ENCODE measurements around the gene OPN1SW. TPM values are rescaled to one million over a fixed set of nuclear protein-coding genes. Genes with fewer than 3 reads are reported as not detected.

OPN1SW gene
- total RNA-seq, 1 donor from 2014 or later, result not detected

DNA sequence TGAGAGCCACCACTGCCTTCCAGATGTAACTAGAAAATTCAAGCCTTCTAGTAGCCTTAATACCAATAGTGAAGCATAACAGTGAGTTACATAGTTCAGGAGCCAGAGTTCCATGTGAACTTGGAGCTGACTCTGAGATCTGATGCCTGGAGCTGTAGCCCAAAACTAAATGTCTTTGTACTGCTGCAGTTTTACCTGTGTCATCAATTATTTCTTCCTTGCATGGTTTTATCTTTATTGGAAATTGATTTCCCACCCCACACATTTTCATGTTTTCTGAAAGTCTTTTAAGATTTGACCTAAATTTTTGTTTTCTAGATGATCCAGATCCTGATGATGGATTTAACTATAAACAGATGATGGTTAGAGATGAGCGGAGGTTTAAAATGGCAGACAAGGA lies 17.0 kb downstream of the OPN1SW start:
- no peak for DNase-seq (ENCODE audit: low read depth)

DNA sequence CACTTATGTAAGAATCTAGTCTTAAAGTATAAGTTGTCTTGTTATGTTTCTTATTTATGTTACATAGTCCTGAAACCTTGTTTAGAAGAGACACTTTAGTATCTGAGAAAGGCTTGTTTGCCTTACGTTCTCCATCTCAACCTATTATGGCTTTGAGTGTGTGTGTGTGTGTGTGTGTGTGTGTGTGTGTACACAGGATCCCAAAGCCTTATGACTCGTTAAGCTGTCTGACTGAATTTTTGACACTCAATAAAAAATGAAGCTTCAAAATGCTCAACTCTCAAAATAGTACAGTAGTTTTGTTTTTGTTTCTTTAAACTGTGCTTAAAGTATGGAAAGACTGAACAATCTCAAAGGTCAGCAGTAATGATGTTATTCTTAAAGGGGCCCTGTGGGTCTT lies 18.4 kb downstream of the OPN1SW start:
- no peak for DNase-seq (ENCODE audit: low read depth)

DNA sequence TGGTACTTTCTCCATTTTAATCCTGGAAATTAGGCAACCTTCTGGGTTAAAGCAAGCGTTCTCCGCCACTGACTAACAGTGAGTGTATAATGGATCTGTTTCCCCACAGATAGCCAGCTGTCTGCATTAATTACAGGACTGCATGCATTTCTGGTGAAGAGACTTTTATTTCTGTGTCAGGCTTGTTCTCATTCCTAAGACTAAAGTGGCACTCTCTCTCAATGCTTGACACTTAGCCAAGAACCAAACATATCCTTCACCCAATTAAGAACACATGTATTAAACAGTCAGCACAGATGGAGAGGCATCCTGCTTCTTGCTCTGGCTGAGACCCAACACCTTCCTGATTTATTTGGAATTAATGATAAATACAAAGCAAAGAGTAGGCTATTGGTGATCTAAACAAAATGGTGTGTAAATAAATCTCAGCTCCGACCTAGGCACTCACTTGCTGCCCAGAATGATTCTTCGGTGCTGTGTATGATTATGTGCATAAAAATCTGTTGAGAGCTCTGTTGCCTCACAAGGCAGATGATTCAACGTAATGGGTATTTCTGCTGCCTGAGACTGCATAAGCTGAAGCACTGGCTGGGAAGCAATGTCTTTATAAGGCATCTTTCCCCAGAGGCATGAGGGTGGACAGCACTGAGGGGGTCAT lies 19.6 kb downstream of the OPN1SW start:
- no peak for DNase-seq (ENCODE audit: low read depth)

DNA sequence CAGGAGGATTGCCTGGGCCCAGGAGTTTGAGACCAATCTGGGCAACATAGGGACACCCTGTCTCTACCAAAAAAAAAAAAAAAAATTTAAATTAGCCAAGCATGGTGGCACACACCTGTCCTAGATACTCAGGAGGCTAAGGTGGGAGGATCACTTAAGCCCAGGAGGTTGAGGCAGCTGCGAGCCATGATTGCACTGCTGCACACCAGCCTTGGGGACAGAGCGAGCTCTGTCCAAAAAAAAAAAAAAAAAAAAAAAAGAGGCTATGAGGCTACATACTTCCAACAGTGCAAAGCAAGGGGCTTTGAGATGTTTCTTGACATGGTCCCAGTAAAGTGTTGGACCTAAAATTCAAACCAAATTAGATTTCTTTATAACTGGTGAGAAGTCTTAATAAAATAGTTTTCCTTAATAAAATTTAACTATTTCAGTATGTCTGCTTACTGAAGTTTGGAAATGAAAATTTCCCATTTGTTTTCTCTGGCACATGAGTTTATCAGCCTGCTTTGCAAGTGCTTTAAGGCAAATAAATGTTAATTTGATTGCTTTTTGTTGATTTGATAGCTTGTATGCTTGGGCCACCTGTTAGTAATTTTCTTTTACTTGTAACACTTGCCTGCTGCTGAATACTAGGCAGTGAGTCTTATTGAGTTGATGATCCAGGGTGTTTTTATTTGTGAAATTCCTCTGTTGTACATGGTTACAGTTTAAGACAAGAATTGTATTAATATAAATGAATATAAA lies 20.3 kb downstream of the OPN1SW start:
- DNase-seq (ENCODE audit: low read depth), result no peak

DNA sequence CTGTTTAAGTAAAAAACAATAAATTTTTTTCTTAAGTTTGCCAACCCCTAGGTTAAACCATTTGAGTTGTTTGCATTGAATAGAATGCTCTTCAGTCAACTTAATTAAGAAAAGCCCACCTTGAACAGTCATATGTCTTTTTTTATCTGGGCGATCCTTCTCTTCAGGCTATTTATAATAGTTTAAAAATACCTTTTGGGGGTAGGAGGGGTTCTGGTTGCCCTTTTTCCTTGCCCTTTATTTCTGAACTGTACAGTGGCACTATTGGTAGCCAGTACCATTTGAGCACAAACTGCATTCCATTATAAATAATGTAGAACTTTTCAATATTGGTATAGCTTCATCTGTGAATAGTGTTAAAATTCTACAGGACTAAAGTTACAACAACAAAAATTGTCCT lies 23.3 kb downstream of the OPN1SW start:
- no peak for DNase-seq (ENCODE audit: low read depth)

GRCh38 chr7:128747327-128748079 lies 28.1 kb downstream of the OPN1SW start:
- no peak for DNase-seq (ENCODE audit: low read depth)

GRCh38 chr7:128745706-128746105 lies 29.9 kb downstream of the OPN1SW start:
- no peak for DNase-seq (ENCODE audit: low read depth)

DNA sequence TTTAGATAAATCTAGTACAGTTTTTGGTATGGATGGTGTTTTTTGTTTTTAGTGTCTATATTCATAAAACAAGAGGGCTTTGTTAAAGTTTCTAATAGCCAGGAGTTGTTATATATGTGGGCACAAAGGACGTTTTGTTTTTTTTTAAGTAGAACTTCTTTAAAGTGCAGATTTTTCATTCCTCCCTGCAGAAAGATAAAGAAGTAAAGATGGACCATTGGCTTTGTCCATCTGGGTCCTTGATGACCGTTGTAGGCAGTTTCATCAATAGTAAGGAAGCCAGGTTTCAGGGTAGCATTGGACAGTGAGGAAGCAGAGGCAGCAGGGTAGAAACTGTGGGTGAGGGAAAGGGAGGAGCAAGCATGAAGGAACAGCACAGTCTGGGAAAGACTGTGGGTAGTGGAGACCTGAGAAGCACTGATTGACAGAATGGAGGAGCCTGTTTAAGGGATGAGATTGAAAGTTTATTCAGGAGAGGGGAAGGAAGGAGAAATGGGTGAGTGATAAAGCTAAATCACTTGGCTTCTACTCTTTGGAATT lies 31.2 kb downstream of the OPN1SW start:
- no peak for DNase-seq (ENCODE audit: low read depth)

- no peak for DNase-seq (ENCODE audit: low read depth)
These were observed 32.4 kb downstream of the OPN1SW start for GRCh38 chr7:128743112-128743772.

- DNase-seq (ENCODE audit: low read depth), result peak; percentile 45
These were observed 33.4 kb downstream of the OPN1SW start for GRCh38 chr7:128742206-128742605.

GRCh38 chr7:128741491-128741890 lies 34.1 kb downstream of the OPN1SW start:
- DNase-seq (ENCODE audit: low read depth), result no peak

DNA sequence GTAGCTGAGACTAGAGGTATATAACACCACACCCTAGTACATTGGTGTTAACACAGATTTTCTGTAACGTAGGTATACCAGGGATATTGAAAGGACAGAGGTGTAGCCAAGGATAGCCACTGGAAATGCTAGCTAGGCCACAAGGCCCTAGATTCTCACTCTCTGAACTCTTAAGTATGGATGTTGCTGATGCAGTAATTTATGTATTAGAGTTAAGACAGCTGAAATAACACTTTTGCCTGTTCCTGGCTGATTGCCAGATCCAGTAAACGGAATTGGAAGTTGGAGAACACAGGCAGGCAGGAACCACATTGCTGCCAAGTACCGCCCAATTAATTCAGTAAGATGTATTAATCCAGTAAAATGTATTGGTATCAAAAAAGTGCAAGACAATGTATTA lies 34.6 kb downstream of the OPN1SW start:
- DNase-seq (ENCODE audit: low read depth), result no peak

- peak; percentile 17 for DNase-seq (ENCODE audit: low read depth)
These were observed 35.5 kb downstream of the OPN1SW start for GRCh38 chr7:128739990-128740682.

GRCh38 chr7:128739048-128739962 lies 36.3 kb downstream of the OPN1SW start, which contains the start of gene CALU:
CALU (plus strand) TSS chr7:128739359; CDS start chr7:128748584, 9,225 bp downstream.
- DNase-seq (ENCODE audit: low read depth), result peak; percentile 90

GRCh38 chr7:128738570-128739047 lies 37.0 kb downstream of the OPN1SW start:
- DNase-seq (ENCODE audit: low read depth), result no peak

DNA sequence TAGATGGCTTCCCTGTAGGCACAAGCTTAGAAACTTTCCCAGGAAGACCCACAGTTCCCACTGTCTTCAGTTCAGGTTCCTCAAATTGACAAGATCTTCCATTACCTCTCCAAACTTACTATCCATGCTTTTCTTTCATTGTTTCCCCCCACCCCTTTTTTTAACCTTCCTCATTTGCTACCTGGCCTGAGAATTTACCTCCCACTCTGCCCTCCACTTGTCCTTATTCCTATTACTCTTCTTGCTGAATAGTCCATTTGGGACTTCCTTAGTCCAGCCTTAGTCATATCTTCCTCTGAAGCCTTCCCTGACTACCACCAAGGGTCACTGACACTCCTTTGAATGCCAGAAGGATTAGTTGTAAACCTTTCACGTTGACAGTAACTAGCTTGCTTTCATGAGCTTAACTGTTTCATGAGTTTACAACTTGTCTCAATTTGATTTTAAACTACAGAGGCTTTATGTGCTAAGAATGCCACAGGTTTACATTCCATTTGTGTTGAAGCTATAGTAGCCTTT lies 37.7 kb downstream of the OPN1SW start:
- DNase-seq (ENCODE audit: low read depth), result peak; percentile 87

DNA sequence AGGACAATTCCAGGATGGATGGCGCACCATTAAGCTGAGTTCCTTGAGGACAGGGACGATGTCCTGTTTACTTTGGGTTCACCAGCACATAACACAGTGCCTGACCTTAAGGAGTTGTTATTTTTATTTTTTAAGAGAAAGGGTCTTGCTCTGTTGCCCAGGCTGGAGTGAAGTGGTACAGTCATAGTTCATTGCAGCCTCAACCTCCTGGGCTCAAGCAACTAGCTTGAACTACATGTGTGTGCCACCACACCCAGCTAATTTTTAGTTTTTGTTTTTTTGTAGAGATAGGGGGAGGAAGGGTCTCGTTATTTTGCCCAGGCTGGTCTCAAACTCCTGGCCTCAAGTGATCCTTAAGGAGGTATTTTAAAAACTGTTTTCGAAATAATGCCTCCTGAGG lies 38.2 kb downstream of the OPN1SW start:
- DNase-seq (ENCODE audit: low read depth), result no peak

GRCh38 chr7:128735436-128735835 lies 40.2 kb downstream of the OPN1SW start:
- DNase-seq (ENCODE audit: low read depth), result no peak

GRCh38 chr7:128734890-128735289 lies 40.7 kb downstream of the OPN1SW start:
- no peak for DNase-seq (ENCODE audit: low read depth)

DNA sequence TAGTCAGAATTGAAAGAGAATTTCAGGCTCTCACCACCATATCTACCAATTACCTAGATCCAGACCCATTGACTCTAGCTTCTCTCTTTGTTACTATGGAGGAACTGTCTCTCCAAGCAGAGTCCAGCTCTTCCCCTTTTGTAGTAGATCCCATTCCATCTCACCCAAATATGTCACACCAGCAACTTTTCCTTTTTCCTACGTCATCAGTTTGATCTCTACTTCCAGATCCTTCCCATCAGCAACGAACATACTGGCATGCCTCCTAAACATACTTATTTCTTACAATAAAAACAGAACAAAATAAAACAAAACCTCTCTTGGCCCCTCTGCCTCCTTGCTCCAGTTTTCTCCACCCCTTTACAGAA lies 42.3 kb downstream of the OPN1SW start:
- no peak for DNase-seq (ENCODE audit: low read depth)
